ENCODE measurements around the gene TRAPPC10. TPM values are rescaled to one million over a fixed set of nuclear protein-coding genes. Genes with fewer than 3 reads are reported as not detected.
A peak's percentile ranks its signal among the peaks of the same experiment; 100 is the strongest.

The TRAPPC10 gene
- total RNA-seq, 2 experiments from 2014 or later, result 98.1 to 101 TPM

DNA sequence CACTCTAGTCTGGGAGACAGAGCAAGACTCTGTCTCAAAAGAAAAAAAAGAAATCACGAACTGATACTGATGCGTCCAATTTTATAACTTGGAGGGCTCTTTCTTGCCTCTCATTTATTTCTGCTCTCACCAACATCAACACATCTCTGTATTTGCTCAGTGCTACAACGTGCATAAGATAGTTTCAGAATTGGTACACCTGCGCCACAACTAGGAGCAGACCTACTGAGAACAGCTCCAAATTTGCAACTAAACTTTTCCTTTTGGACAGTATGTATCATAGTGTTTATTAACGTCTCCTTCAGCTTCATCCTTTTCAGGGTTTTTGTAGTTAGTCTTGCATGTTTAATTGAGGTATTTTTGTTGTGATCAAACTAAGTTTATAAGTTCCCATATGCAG lies 27.7 kb downstream of the TRAPPC10 start:
- intact Hi-C loops (cut with DNase I, micrococcal nuclease), result loop anchor here in 1 of 2 experiments (10.0 kb wide), 1 partner anchor 55 kb away; no protein-coding TSS in a partner anchor
- H3K36me3 ChIP-seq (ENCODE audit: insufficient read depth, low read length), result peaks cover 52% of the 10 kb centered on the region
- Mint-ChIP-seq H3K4me1 (ENCODE audit: low read depth) (peaks cover 19% of the 10 kb centered on the region), H3K36me3 (ENCODE audit: low read depth) (peaks cover 79% of the 10 kb centered on the region), H3K27ac (no peak overlapping the region), H3K9me3 (no peaks in the 10 kb centered on the region), H3K27me3 (no peaks in the 10 kb centered on the region), H3K4me3 (no peak overlapping the region)
- ATAC-seq (ENCODE audit: poor library complexity) (no peak), DNase-seq (no peak)
- no peaks in the 10 kb centered on the region for H3K4me1 ChIP-seq (ENCODE audit: insufficient read depth, low read length)
- no peaks in the 10 kb centered on the region for H3K27me3 ChIP-seq (ENCODE audit: control insufficient read depth in 1 of 2, insufficient read depth in 2 of 2, low read length in 2 of 2)
- no peak overlapping the region for H3K27ac ChIP-seq (ENCODE audit: low read depth in 1 of 2, low read length in 2 of 2)
- CTCF ChIA-PET, result interaction anchor here (1.5 kb wide), 1 partner anchor 65 kb away, joined by 3 read pairs; no protein-coding TSS in a partner anchor
- POLR2A ChIA-PET, result no interaction called here
- no peaks in the 10 kb centered on the region for H3K9me3 ChIP-seq (ENCODE audit: control insufficient read depth in 1 of 2, insufficient read depth in 1 of 2, low read length in 2 of 2)
- TF ChIP-seq, protein P1, sequence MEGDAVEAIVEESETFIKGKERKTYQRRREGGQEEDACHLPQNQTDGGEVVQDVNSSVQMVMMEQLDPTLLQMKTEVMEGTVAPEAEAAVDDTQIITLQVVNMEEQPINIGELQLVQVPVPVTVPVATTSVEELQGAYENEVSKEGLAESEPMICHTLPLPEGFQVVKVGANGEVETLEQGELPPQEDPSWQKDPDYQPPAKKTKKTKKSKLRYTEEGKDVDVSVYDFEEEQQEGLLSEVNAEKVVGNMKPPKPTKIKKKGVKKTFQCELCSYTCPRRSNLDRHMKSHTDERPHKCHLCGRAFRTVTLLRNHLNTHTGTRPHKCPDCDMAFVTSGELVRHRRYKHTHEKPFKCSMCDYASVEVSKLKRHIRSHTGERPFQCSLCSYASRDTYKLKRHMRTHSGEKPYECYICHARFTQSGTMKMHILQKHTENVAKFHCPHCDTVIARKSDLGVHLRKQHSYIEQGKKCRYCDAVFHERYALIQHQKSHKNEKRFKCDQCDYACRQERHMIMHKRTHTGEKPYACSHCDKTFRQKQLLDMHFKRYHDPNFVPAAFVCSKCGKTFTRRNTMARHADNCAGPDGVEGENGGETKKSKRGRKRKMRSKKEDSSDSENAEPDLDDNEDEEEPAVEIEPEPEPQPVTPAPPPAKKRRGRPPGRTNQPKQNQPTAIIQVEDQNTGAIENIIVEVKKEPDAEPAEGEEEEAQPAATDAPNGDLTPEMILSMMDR (IDR thresholded peaks at IDR 0.05), result no peak
- H3K4me3 ChIP-seq (ENCODE audit: low read length), result no peak overlapping the region

DNA sequence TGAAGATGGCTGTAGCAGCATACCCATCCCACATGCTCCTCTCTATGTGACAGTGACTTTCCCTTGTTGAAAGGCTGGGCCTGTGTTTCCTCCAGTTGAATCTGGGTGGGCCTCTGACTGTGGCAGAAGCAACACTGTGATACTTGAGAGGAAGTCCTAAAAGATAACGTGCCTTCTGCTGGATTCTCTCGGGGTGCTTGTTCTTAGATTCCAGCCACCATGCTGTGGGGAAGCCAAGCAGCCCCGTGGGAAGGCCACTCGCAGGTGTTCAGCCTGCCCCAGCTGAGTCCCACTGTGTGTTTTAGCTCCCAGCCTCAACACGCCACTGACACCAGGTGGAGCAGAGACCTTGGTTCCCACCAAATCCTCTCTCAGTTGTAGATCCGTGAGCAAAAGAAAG lies 31.5 kb downstream of the TRAPPC10 start:
- H3K36me3 Mint-ChIP-seq (ENCODE audit: low read depth), result peaks cover 70% of the 10 kb centered on the region

DNA sequence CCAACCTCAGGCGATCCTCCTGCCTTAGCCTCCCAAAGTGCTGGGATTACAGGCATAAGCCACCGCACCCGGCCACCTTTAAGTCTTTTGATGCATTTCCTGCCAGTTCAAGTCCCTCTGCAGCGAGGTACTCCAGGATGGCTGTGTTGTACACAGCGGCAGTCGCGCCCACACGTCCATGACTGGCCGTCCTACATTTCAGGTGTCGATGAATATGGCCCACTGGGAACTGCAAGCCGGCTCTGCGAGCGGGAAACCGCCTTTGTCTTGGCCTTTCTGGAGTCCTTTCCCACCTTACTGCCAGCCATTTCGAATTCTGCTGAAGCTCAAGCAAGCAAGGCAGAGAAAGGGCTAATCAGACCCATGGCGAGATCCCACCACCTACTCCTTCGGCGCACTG lies 34.6 kb downstream of the TRAPPC10 start:
- H3K27ac Mint-ChIP-seq, result no peak overlapping the region
- H3K4me3 ChIP-seq (ENCODE audit: low read length), result no peak overlapping the region
- ChIA-PET CTCF (no interaction called here), POLR2A (no interaction called here)
- H3K9me3 Mint-ChIP-seq, result no peaks in the 10 kb centered on the region
- H3K4me1 ChIP-seq (ENCODE audit: insufficient read depth, low read length), result peaks cover 13% of the 10 kb centered on the region
- ATAC-seq (ENCODE audit: poor library complexity), result no peak
- TF ChIP-seq, protein P1 (IDR thresholded peaks at IDR 0.05), result no peak
- peaks cover 56% of the 10 kb centered on the region for H3K36me3 ChIP-seq (ENCODE audit: insufficient read depth, low read length)
- no peak overlapping the region for H3K27ac ChIP-seq (ENCODE audit: low read depth in 1 of 2, low read length in 2 of 2)
- H3K9me3 ChIP-seq (ENCODE audit: control insufficient read depth in 1 of 2, insufficient read depth in 1 of 2, low read length in 2 of 2), result no peaks in the 10 kb centered on the region
- H3K4me1 Mint-ChIP-seq (ENCODE audit: low read depth), result peaks cover 30% of the 10 kb centered on the region
- no peak for DNase-seq
- H3K36me3 Mint-ChIP-seq (ENCODE audit: low read depth), result peaks cover 75% of the 10 kb centered on the region
- H3K4me3 Mint-ChIP-seq, result no peak overlapping the region
- no peaks in the 10 kb centered on the region for H3K27me3 ChIP-seq (ENCODE audit: control insufficient read depth in 1 of 2, insufficient read depth in 2 of 2, low read length in 2 of 2)
- no peaks in the 10 kb centered on the region for H3K27me3 Mint-ChIP-seq
- intact Hi-C loops (cut with DNase I, micrococcal nuclease), result no loop called here

More for the DNA sequence above, 31.5 kb downstream of the TRAPPC10 start:
- peaks cover 39% of the 10 kb centered on the region for H3K36me3 ChIP-seq (ENCODE audit: insufficient read depth, low read length)
- H3K9me3 Mint-ChIP-seq, result no peaks in the 10 kb centered on the region
- H3K4me1 ChIP-seq (ENCODE audit: insufficient read depth, low read length), result peaks cover 5% of the 10 kb centered on the region
- no peaks in the 10 kb centered on the region for H3K27me3 ChIP-seq (ENCODE audit: control insufficient read depth in 1 of 2, insufficient read depth in 2 of 2, low read length in 2 of 2)
- no peaks in the 10 kb centered on the region for H3K9me3 ChIP-seq (ENCODE audit: control insufficient read depth in 1 of 2, insufficient read depth in 1 of 2, low read length in 2 of 2)
- H3K27ac ChIP-seq (ENCODE audit: low read depth in 1 of 2, low read length in 2 of 2), result no peak overlapping the region
- intact Hi-C loops (cut with DNase I, micrococcal nuclease), result no loop called here
- TF ChIP-seq, protein P1 (IDR thresholded peaks at IDR 0.05), result no peak
- peak overlapping the region; percentile 66 for H3K27ac Mint-ChIP-seq
- no peak for ATAC-seq (ENCODE audit: poor library complexity)
- no peaks in the 10 kb centered on the region for H3K27me3 Mint-ChIP-seq
- no peak overlapping the region for H3K4me3 ChIP-seq (ENCODE audit: low read length)
- ChIA-PET POLR2A (interaction anchor here (0.7 kb wide), 1 partner anchor 384 kb away, joined by 3 read pairs; no protein-coding TSS in a partner anchor), CTCF (no interaction called here)
- no peak overlapping the region for H3K4me3 Mint-ChIP-seq
- H3K4me1 Mint-ChIP-seq (ENCODE audit: low read depth), result peaks cover 24% of the 10 kb centered on the region
- peak in 1 of 14 experiments; percentile 24 for DNase-seq
